Activated CD8-positive, alpha-beta memory T cell treated with anti-CD3 and anti-CD28 coated beads for 24 hours (primary cell): ENCODE data around the gene ACAP2.
"Not testable (repeated sequence)": the region's sequence is repeated elsewhere in the genome, so short reads cannot be mapped to it uniquely, and the experiment has no call there.

ENCODE experiments used
- DNase-seq: peaks from one replicate; pipeline ENCODE4 v3.0.0-alpha.2; 2020

The ACAP2 gene

GRCh38 chr3:195442573-195443390 is at the start of gene ACAP2:
TSS of gene ACAP2 (minus strand) at chr3:195443020. CDS start at chr3:195442847, 173 bp downstream.
- DNase-seq: peak; percentile 100

- DNase-seq: no peak
Measured at GRCh38 chr3:195475614-195476013, 32.8 kb upstream of the ACAP2 start.

- not testable (repeated sequence) for DNase-seq
Measured at GRCh38 chr3:195475116-195475515, 32.3 kb upstream of the ACAP2 start.

- DNase-seq: no peak
Measured at GRCh38 chr3:195468841-195469240, 26.0 kb upstream of the ACAP2 start.

GRCh38 chr3:195468391-195468776 is 25.6 kb upstream of the ACAP2 start:
- no peak for DNase-seq

- DNase-seq: no peak
Measured at GRCh38 chr3:195467641-195468390, 25.0 kb upstream of the ACAP2 start.

- no peak for DNase-seq
Measured at GRCh38 chr3:195466251-195466650, 23.4 kb upstream of the ACAP2 start.

GRCh38 chr3:195462922-195463321 is 20.1 kb upstream of the ACAP2 start:
- DNase-seq: not testable (repeated sequence)

- no peak for DNase-seq
Measured at GRCh38 chr3:195462308-195462610, 19.4 kb upstream of the ACAP2 start.

- no peak for DNase-seq
Measured at GRCh38 chr3:195461594-195462307, 18.9 kb upstream of the ACAP2 start.

- DNase-seq: no peak
Measured at GRCh38 chr3:195460091-195460713, 17.4 kb upstream of the ACAP2 start.

GRCh38 chr3:195458316-195458717 is 15.5 kb upstream of the ACAP2 start:
- no peak for DNase-seq

- no peak for DNase-seq
Measured at GRCh38 chr3:195455789-195456188, 13.0 kb upstream of the ACAP2 start.

- no peak for DNase-seq
Measured at GRCh38 chr3:195453236-195453635, 10.4 kb upstream of the ACAP2 start.

GRCh38 chr3:195451373-195452015 is 8.7 kb upstream of the ACAP2 start:
- DNase-seq: no peak

GRCh38 chr3:195450731-195451229 is 8.0 kb upstream of the ACAP2 start:
- DNase-seq: no peak

- DNase-seq: no peak
Measured at GRCh38 chr3:195448205-195448875, 5.5 kb upstream of the ACAP2 start.

GRCh38 chr3:195447201-195447600 is 4.4 kb upstream of the ACAP2 start:
- DNase-seq: no peak

- no peak for DNase-seq
Measured at GRCh38 chr3:195446359-195446758, 3.5 kb upstream of the ACAP2 start.

GRCh38 chr3:195445885-195446284 is 3.1 kb upstream of the ACAP2 start:
- no peak for DNase-seq

- no peak for DNase-seq
Measured at GRCh38 chr3:195443391-195443989, 670 bp upstream of the ACAP2 start.
